ENCODE measurements around the gene NDUFA11. TPM values are rescaled to one million over a fixed set of nuclear protein-coding genes. Genes with fewer than 3 reads are reported as not detected.

The NDUFA11 gene
- total and polyA plus RNA-seq, 2 of the 13 experiments (the other 11 are each of a cell fraction or from before 2014, with no cell fraction given): 286 to 378 TPM

- TF ChIP-seq ZSCAN9 (CRISPR knock-in tag; IDR thresholded peaks at IDR 0.05; ENCODE audit: borderline replicate concordance) (no peak), TEF (CRISPR knock-in tag; IDR thresholded peaks at IDR 0.05) (no peak), ZNF543 (CRISPR knock-in tag; IDR thresholded peaks at IDR 0.05) (no peak), POLR2AphosphoS5 (IDR thresholded peaks at IDR 0.05; ENCODE audit: low read depth, low read length) (0 out of 2 replicates have a peak, but pooled peaks have one; percentile 22), MXD3 (CRISPR knock-in tag; IDR thresholded peaks at IDR 0.05) (peak; percentile 30; the same call in 1 of the 2 replicates), EED (CRISPR knock-in tag; IDR thresholded peaks at IDR 0.05) (peak; percentile 89), MIXL1 (CRISPR knock-in tag; IDR thresholded peaks at IDR 0.05) (no peak), MTERF4 (CRISPR knock-in tag; IDR thresholded peaks at IDR 0.05) (no peak), ZNF556 (CRISPR knock-in tag; IDR thresholded peaks at IDR 0.05; ENCODE audit: borderline replicate concordance) (peak; percentile 49; the same call in 1 of the 2 replicates), CEBPB (IDR thresholded peaks at IDR 0.05; ENCODE audit: borderline replicate concordance, low read depth, low read length) (no peak), GATAD2A (CRISPR knock-in tag; IDR thresholded peaks at IDR 0.05) (no peak), FIP1L1 (IDR thresholded peaks at IDR 0.05; ENCODE audit: borderline replicate concordance, insufficient read depth, low read depth, low read length) (no peak), MAFG (CRISPR knock-in tag; IDR thresholded peaks at IDR 0.05) (no peak), ZNF318 (CRISPR knock-in tag; IDR thresholded peaks at IDR 0.05) (no peak), ZNF468 (CRISPR knock-in tag; IDR thresholded peaks at IDR 0.05) (no peak), TERF1 (CRISPR knock-in tag; IDR thresholded peaks at IDR 0.05) (no peak), MLX (CRISPR knock-in tag; IDR thresholded peaks at IDR 0.05) (no peak; the same call in 1 of the 2 replicates)
Observed at GRCh38 chr19:5904352-5905113, 943 bp upstream of the NDUFA11 start, which contains the start of gene VMAC (continued).
